GM12864 (cell line): ENCODE measurements around the gene CCL8.

Source experiments
- DNase-seq: peaks from one replicate; pipeline ENCODE4 v3.0.0-alpha.2; 2011; ENCODE audit warnings: low read depth
- H3K4me3 ChIP-seq: 2 replicates; pipeline ENCODE4 v1.5.1; 2011; ENCODE audit warnings: mild to moderate bottlenecking, low read depth, low read length, control low read depth
- TF ChIP-seq, protein P1 (sequence below): IDR thresholded peaks from 2 replicates; pipeline ENCODE4 v1.5.1; 2011; ENCODE audit warnings: low read depth, mild to moderate bottlenecking, moderate library complexity, low read length, control low read depth, inconsistent platforms; ENCODE audit errors: missing control alignments

Gene CCL8

DNA sequence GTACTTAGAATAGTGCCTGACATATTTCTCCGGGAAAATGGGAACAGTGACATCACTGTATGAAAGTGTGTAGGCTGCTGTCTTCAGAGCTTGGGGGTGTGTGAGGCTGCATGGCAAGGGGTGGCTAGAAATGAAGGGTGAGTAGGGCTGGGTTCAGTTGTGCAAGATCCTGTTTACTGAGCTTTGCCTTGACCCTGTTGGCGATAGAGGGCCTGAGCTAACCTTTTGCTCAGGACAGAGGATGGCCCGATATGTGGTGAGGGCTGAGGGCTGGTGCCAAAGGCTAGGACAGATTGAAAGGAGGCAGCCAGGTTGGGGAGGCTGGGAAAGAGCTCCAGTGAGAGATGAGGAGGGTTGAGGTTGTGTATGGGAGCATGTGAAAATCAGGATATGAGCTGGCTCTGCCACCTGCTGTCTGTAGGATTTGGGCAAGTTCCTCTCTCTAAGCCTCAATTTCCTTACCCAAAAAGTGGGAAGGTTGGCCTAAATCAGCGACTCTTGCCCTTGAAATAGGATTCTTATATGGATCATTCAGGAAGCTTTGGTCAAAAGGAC, 49.8 kb downstream of the CCL8 start:
- TF ChIP-seq, protein P1, sequence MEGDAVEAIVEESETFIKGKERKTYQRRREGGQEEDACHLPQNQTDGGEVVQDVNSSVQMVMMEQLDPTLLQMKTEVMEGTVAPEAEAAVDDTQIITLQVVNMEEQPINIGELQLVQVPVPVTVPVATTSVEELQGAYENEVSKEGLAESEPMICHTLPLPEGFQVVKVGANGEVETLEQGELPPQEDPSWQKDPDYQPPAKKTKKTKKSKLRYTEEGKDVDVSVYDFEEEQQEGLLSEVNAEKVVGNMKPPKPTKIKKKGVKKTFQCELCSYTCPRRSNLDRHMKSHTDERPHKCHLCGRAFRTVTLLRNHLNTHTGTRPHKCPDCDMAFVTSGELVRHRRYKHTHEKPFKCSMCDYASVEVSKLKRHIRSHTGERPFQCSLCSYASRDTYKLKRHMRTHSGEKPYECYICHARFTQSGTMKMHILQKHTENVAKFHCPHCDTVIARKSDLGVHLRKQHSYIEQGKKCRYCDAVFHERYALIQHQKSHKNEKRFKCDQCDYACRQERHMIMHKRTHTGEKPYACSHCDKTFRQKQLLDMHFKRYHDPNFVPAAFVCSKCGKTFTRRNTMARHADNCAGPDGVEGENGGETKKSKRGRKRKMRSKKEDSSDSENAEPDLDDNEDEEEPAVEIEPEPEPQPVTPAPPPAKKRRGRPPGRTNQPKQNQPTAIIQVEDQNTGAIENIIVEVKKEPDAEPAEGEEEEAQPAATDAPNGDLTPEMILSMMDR, result no peak
- no peak for DNase-seq
- no peak overlapping the region for H3K4me3 ChIP-seq

DNA sequence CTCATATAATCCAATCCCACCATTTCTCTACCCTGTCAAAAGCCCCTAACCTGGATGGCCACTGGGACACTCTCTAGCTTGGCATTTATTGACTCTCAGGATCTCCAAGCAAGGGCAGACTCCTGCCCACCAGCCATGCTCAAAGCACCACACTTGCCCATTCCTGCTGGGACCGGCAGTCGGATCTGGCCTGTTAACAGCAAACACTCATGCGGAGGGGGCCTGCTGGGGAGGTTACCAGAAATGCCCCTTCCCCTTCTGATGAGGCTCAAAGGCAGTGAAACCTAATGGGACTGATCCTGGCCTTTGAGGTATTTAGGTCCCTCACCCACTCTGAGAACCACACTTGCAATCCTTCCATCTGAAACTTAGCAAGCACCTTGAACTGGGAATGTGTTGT, 50.3 kb downstream of the CCL8 start:
- no peak for DNase-seq
- TF ChIP-seq, protein P1, result no peak
- no peak overlapping the region for H3K4me3 ChIP-seq

DNA sequence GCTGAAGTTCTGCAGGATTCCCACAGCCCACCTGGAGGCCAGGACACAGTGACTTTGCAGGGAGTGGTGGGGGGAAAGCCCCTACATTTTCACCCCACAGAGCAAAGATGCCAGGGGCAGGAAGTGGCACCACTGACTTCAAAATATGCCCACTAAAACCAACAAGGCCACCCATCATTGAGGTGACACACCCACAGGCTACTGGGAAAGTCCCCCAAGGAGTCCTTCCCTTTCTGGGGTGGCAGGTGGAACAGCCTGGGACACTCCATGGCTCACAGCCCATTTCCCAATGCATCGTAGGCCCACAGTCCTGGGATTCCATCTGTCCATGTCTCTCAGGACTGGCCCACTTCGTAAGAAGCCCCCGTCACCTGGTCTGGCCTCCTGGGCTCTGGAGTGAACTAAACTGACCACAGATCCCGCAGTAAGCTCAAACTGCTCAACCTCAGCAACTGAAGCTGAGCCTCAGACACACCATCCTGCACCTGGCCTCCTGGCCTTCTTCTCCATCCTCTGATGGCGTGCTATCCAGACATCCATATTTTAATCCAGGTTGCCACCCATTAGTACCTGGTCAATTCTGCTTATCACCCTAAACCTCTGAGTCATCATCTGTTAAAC, 51.3 kb downstream of the CCL8 start:
- no peak for DNase-seq
- no peak overlapping the region for H3K4me3 ChIP-seq
- TF ChIP-seq, protein P1, result no peak

DNA sequence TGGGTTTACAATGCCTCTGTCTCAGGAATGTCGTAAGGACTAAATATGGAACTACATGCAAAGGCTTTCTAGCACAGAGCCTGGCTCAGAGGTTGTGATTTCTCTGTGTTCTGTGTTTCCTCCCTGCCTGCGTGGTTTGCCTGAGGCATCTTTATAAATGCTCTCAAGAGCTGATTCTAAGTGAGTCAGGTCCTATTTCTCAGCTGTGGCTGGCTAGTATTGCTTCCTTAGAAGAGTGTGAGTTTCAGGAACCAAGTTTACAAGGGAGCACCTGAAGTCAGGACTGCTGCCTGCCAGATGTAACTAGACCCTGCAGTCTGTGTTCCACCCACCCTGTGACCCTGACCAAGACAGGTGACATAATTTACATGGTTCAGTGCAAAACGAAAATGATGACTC, 51.8 kb downstream of the CCL8 start:
- TF ChIP-seq, protein P1, result no peak
- DNase-seq, result no peak
- H3K4me3 ChIP-seq, result no peak overlapping the region
